ENCODE results near the gene SPG21. TPM values are rescaled to one million over a fixed set of nuclear protein-coding genes. Genes with fewer than 3 reads are reported as not detected.
"Not testable (repeated sequence)": the region's sequence is repeated elsewhere in the genome, so short reads cannot be mapped to it uniquely, and the experiment has no call there.

Gene SPG21
- total RNA-seq, 1 experiment from 2014 or later = 104 TPM

DNA sequence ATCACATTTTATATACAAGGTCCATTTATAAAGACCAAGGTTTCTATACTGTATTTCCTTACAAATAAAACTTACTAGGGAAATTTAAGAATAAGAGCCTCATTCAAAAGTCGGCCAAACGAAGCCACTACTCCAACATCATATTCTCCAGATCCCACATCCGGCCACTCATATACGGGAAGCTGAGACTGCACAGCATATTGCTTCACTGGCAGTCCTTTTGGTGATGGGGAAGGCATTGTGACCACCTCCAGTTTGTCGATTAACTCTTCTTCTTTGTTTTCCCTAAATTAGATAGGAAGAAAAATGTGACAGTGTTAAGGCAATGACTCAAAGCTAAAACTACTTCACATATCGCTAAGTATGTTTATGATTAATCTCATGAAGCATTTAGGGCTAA is 37.0 kb upstream of the SPG21 start:
- intact Hi-C loops (cut with micrococcal nuclease; ENCODE audit: unreplicated experiment) = no loop called here

DNA sequence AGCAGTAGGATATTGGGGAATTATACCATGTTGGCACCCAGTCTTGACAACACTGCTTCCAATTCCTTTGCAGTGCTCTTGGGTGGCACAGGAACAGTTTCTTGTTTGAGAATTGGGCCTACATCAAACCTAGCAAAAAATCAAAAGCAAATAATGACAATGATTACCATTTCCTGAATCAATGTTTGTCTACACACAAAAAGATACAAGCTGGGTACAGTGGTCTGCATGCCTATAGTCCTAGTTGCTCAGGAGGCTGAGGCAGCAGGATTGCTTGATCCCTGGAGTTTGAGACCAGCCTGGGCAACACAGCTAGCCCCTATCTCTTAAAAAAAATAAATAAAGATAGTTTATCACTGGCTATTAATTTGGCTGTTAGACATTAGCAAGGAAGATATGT is 31.8 kb upstream of the SPG21 start:
- Mint-ChIP-seq H3K27me3 (ENCODE audit: unreplicated experiment) (no peaks in the 10 kb centered on the region), H3K9me3 (ENCODE audit: low read depth, unreplicated experiment) (no peaks in the 10 kb centered on the region), H3K27ac (ENCODE audit: unreplicated experiment) (no peak overlapping the region), H3K4me3 (ENCODE audit: low read depth, unreplicated experiment) (no peak overlapping the region), H3K4me1 (ENCODE audit: low read depth, unreplicated experiment) (no peaks in the 10 kb centered on the region), H3K36me3 (ENCODE audit: insufficient read depth, unreplicated experiment) (peaks cover 46% of the 10 kb centered on the region)
- no TSS peak for BruUV-seq (replicated peaks)
- CTCF ChIA-PET = interaction anchor here (0.6 kb wide), 1 partner anchor 46 kb away, joined by 5 read pairs; the partner anchor contains the start of gene RASL12
- intact Hi-C loops (cut with micrococcal nuclease; ENCODE audit: unreplicated experiment) = no loop called here
- TF ChIP-seq, protein P1, sequence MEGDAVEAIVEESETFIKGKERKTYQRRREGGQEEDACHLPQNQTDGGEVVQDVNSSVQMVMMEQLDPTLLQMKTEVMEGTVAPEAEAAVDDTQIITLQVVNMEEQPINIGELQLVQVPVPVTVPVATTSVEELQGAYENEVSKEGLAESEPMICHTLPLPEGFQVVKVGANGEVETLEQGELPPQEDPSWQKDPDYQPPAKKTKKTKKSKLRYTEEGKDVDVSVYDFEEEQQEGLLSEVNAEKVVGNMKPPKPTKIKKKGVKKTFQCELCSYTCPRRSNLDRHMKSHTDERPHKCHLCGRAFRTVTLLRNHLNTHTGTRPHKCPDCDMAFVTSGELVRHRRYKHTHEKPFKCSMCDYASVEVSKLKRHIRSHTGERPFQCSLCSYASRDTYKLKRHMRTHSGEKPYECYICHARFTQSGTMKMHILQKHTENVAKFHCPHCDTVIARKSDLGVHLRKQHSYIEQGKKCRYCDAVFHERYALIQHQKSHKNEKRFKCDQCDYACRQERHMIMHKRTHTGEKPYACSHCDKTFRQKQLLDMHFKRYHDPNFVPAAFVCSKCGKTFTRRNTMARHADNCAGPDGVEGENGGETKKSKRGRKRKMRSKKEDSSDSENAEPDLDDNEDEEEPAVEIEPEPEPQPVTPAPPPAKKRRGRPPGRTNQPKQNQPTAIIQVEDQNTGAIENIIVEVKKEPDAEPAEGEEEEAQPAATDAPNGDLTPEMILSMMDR (IDR thresholded peaks at IDR 0.05; ENCODE audit: unreplicated experiment) = no peak
- DNase-seq = no peak

More for the DNA sequence above, 37.0 kb upstream of the SPG21 start:
- CTCF ChIA-PET = interaction anchor here (0.6 to 0.7 kb wide), 2 partner anchors 190 to 238 kb away, joined by 3 read pairs; no protein-coding TSS in a partner anchor
- no TSS peak for BruUV-seq (replicated peaks)
- TF ChIP-seq, protein P1 (IDR thresholded peaks at IDR 0.05; ENCODE audit: unreplicated experiment) = no peak
- Mint-ChIP-seq H3K36me3 (ENCODE audit: insufficient read depth, unreplicated experiment) (peaks cover 34% of the 10 kb centered on the region), H3K4me1 (ENCODE audit: low read depth, unreplicated experiment) (peaks cover 11% of the 10 kb centered on the region), H3K4me3 (ENCODE audit: low read depth, unreplicated experiment) (no peak overlapping the region), H3K27ac (ENCODE audit: unreplicated experiment) (no peak overlapping the region), H3K9me3 (ENCODE audit: low read depth, unreplicated experiment) (no peaks in the 10 kb centered on the region), H3K27me3 (ENCODE audit: unreplicated experiment) (peaks cover 13% of the 10 kb centered on the region)
- DNase-seq = no peak

DNA sequence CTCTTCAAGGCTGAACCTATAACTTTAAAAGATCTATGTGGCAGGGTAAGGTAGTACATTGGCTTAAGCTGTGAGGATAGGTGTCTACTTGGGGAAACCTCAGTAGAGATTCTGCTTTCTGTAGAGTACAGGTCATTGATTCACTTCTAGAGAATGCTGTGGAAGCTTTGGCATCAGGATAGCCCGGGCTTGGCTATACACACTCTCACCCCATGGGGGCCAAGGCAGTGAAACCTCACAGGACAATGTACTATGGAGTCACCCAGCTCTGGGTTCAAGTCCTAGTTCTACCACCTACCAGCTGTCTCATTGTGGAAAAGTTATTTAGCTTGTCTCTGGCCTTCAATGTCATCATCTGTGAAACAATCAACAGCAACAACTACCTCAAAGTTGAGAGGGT is 30.7 kb upstream of the SPG21 start:
- no peaks in the 10 kb centered on the region for H3K4me1 Mint-ChIP-seq (ENCODE audit: low read depth, unreplicated experiment)
- CTCF ChIA-PET = interaction anchor here (0.5 kb wide), 1 partner anchor 276 kb away, joined by 5 read pairs; no protein-coding TSS in a partner anchor
- DNase-seq = no peak
- no peak overlapping the region for H3K4me3 Mint-ChIP-seq (ENCODE audit: low read depth, unreplicated experiment)
- TF ChIP-seq, protein P1 (IDR thresholded peaks at IDR 0.05; ENCODE audit: unreplicated experiment) = no peak
- H3K27ac Mint-ChIP-seq (ENCODE audit: unreplicated experiment) = no peak overlapping the region
- intact Hi-C loops (cut with micrococcal nuclease; ENCODE audit: unreplicated experiment) = no loop called here
- no TSS peak for BruUV-seq (replicated peaks)
- H3K36me3 Mint-ChIP-seq (ENCODE audit: insufficient read depth, unreplicated experiment) = peaks cover 51% of the 10 kb centered on the region
- H3K27me3 Mint-ChIP-seq (ENCODE audit: unreplicated experiment) = no peaks in the 10 kb centered on the region
- no peaks in the 10 kb centered on the region for H3K9me3 Mint-ChIP-seq (ENCODE audit: low read depth, unreplicated experiment)

DNA sequence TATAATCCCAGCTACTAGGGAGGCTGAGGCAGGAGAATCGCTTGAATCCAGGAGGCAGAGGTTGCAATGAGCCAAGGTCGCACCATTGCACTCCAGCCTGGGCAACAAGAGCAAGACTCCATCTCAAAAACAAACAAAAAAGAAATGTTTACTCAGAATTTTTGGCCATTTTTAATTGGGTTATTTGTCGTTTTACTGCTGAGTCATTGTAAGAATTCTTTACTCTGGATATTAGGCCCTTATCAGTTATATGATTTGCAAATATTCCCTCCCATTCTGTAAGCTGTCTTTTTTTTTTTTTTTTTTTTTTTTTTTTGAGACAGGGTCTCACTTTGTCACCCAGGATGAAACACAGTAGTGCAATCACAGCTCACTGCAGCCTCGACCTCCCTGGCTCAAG is 21.5 kb upstream of the SPG21 start:
- H3K4me3 Mint-ChIP-seq (ENCODE audit: low read depth, unreplicated experiment); BruUV-seq (replicated peaks); DNase-seq; H3K27me3 Mint-ChIP-seq (ENCODE audit: unreplicated experiment); H3K9me3 Mint-ChIP-seq (ENCODE audit: low read depth, unreplicated experiment); H3K27ac Mint-ChIP-seq (ENCODE audit: unreplicated experiment); intact Hi-C loops (cut with micrococcal nuclease; ENCODE audit: unreplicated experiment); H3K4me1 Mint-ChIP-seq (ENCODE audit: low read depth, unreplicated experiment): not testable (repeated sequence)
- H3K36me3 Mint-ChIP-seq (ENCODE audit: insufficient read depth, unreplicated experiment) = peaks cover 35% of the 10 kb centered on the region
- CTCF ChIA-PET = interaction anchor here (0.6 kb wide), 1 partner anchor 192 kb away, joined by 4 read pairs; no protein-coding TSS in a partner anchor

DNA sequence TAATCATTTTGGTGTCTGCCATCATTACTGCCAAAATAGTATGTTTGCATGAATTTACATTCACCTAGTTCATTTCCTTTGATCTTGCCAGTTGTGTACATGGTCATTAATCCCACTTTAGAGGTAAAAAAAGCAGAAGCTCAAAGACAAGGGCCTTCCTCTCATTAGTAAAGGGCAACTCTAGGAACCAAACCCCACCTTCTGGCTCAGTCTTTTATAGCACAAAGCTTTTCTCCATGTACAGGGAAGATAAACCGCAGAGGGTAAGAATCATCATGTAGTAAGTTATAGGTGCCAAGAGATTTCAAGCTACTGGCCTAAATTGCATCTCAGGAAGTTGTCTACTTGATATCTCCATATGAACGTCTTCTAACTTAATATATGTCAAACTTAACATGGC is 19.3 kb upstream of the SPG21 start:
- CTCF ChIA-PET = no interaction called here
- Mint-ChIP-seq H3K27ac (ENCODE audit: unreplicated experiment) (no peak overlapping the region), H3K36me3 (ENCODE audit: insufficient read depth, unreplicated experiment) (peaks cover 15% of the 10 kb centered on the region), H3K4me1 (ENCODE audit: low read depth, unreplicated experiment) (no peaks in the 10 kb centered on the region), H3K9me3 (ENCODE audit: low read depth, unreplicated experiment) (peaks cover 3% of the 10 kb centered on the region), H3K4me3 (ENCODE audit: low read depth, unreplicated experiment) (no peak overlapping the region), H3K27me3 (ENCODE audit: unreplicated experiment) (no peaks in the 10 kb centered on the region)
- DNase-seq = no peak
- intact Hi-C loops (cut with micrococcal nuclease; ENCODE audit: unreplicated experiment) = no loop called here
- TF ChIP-seq, protein P1 (IDR thresholded peaks at IDR 0.05; ENCODE audit: unreplicated experiment) = no peak
- BruUV-seq (replicated peaks) = no TSS peak

All from Calu3 (cell line).